Measurements from ENCODE around the gene KCNQ1. TPM values are rescaled to one million over a fixed set of nuclear protein-coding genes. Genes with fewer than 3 reads are reported as not detected.

The KCNQ1 gene
- total and polyA plus RNA-seq, 9 of the 15 experiments (the other 6 are each of a cell fraction or from before 2014, with no cell fraction given), result 0.44 TPM; not detected in 8

DNA sequence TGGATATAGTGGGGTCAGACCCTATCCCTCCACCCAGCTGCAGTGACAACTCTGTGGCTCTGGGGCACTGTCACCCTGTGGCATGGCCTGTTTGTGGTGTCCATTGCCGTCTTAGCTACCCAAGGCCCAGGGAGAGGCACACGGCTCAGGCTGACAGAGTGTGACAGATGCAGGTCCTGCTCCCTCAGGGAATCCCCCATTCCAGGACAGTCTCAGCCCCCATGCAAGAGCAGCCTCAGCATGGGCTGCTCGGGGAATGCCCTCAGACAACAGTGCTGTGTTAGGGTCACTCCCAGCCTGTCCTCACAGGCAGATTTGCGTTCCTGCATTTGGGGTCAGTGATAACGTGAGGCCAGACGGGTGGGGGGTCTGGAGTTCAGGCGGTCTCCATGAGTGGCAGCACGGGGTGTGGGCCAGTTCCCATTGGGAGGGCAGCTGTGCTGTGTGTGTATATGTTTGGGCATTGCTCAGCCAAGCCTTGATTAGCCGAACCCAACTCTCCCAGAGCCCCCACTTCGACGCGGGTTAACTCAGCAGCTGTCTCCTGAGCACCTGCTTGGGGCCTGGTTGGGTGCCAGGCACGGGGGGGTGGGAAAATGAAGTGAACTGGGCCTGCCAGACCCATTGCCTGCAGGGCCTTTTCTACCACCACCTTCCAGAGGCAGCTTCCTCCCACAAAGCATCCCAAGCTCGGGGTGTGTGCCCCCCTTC is 260.2 kb downstream of the KCNQ1 start (continued):
- TF ChIP-seq SNRNP70 (optimal IDR thresholded peaks at IDR 0.05; ENCODE audit: low read depth, low read length) (no peak), CAMTA2 (CRISPR knock-in tag; conservative IDR thresholded peaks at IDR 0.05) (no peak), YBX1 (IDR thresholded peaks at IDR 0.05) (no peak), ZZZ3 (IDR thresholded peaks at IDR 0.05) (no peak), NCOA6 (IDR thresholded peaks at IDR 0.05) (no peak), CBX1 (IDR thresholded peaks at IDR 0.05; ENCODE audit: low read depth) (no peak), SMAD2 (IDR thresholded peaks at IDR 0.05; ENCODE audit: low read depth, low read length) (no peak), RAD51 (IDR thresholded peaks at IDR 0.05; ENCODE audit: borderline replicate concordance, low read depth) (no peak)
- TF ChIP-seq, protein P1, sequence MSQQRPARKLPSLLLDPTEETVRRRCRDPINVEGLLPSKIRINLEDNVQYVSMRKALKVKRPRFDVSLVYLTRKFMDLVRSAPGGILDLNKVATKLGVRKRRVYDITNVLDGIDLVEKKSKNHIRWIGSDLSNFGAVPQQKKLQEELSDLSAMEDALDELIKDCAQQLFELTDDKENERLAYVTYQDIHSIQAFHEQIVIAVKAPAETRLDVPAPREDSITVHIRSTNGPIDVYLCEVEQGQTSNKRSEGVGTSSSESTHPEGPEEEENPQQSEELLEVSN (IDR thresholded peaks at IDR 0.05; ENCODE audit: borderline replicate concordance in 1 of 2, extremely low read depth in 1 of 2, insufficient read depth in 1 of 2, insufficient read length in 1 of 2, low read depth in 1 of 2, low read length in 1 of 2, poor library complexity in 1 of 2, severe bottlenecking in 1 of 2), result no peak
- TF ChIP-seq, protein P2, sequence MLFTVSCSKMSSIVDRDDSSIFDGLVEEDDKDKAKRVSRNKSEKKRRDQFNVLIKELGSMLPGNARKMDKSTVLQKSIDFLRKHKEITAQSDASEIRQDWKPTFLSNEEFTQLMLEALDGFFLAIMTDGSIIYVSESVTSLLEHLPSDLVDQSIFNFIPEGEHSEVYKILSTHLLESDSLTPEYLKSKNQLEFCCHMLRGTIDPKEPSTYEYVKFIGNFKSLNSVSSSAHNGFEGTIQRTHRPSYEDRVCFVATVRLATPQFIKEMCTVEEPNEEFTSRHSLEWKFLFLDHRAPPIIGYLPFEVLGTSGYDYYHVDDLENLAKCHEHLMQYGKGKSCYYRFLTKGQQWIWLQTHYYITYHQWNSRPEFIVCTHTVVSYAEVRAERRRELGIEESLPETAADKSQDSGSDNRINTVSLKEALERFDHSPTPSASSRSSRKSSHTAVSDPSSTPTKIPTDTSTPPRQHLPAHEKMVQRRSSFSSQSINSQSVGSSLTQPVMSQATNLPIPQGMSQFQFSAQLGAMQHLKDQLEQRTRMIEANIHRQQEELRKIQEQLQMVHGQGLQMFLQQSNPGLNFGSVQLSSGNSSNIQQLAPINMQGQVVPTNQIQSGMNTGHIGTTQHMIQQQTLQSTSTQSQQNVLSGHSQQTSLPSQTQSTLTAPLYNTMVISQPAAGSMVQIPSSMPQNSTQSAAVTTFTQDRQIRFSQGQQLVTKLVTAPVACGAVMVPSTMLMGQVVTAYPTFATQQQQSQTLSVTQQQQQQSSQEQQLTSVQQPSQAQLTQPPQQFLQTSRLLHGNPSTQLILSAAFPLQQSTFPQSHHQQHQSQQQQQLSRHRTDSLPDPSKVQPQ (CRISPR knock-in tag; IDR thresholded peaks at IDR 0.05; ENCODE audit: borderline replicate concordance), result no peak
